Panc1 (cell line): ENCODE data around the gene PPFIA1. TPM values are rescaled to one million over a fixed set of nuclear protein-coding genes. Genes with fewer than 3 reads are reported as not detected.

ENCODE experiments used
- ATAC-seq: fragments of 200-7000 bp; cut with Tn5 transposase; 2 replicates; pipeline ENCODE4 v1.9.1; 2020; ENCODE audit warnings: mild to moderate bottlenecking, moderate library complexity
- BruUV-seq: library from RNA; stranded (reverse); fragments of 400-500 nt; replicated peaks from 2 replicates; lab custom pipeline; 2021; lab: Mats Ljungman, UMichigan
- CTCF ChIA-PET: fragments of 300-600 bp; sonication (Branson Sonifier 250); formaldehyde crosslinking; loops from one replicate; lab custom pipeline; 2022; ENCODE audit warnings: antibody characterized with exemption; lab: Charles Lee
- POLR2A ChIA-PET: fragments of 300-600 bp; sonication (Branson Sonifier 250); formaldehyde crosslinking; loops from one replicate; lab custom pipeline; 2022; ENCODE audit warnings: antibody characterized with exemption; lab: Charles Lee
- DNase-seq: peaks from one replicate; pipeline ENCODE4 v3.0.0-alpha.2; 2010; ENCODE audit warnings: low read depth, low spot score
- H3K27ac ChIP-seq: 2 replicates; pipeline ENCODE4 v1.5.1; 2011; ENCODE audit warnings: mild to moderate bottlenecking, low read length, inconsistent platforms
- H3K27me3 ChIP-seq: fragments of 200-500 bp; sonication (Bioruptor generic); 2 replicates; pipeline ENCODE4 v1.6.0; 2014; ENCODE audit warnings: low read length, inconsistent platforms; ENCODE audit not compliant: control insufficient read depth, insufficient read depth
- H3K36me3 ChIP-seq: fragments of 200-500 bp; sonication (Bioruptor generic); 2 replicates; pipeline ENCODE4 v1.5.1; 2014; ENCODE audit warnings: inconsistent platforms, mild to moderate bottlenecking, low read length, moderate library complexity; ENCODE audit not compliant: control insufficient read depth, insufficient read depth
- H3K4me1 ChIP-seq: 2 replicates; pipeline ENCODE4 v1.5.1; 2011; ENCODE audit warnings: inconsistent platforms, mild to moderate bottlenecking, low read length, moderate library complexity; ENCODE audit not compliant: control insufficient read depth, insufficient read depth
- H3K4me3 ChIP-seq, 2 experiments: 2 replicates each; pipeline ENCODE4 v1.5.1; 2011 to 2012; ENCODE audit warnings: low read depth in 2 of 2, low read length in 2 of 2, mild to moderate bottlenecking in 2 of 2, inconsistent platforms in 1 of 2, moderate library complexity in 1 of 2
- H3K9me3 ChIP-seq: fragments of 200-500 bp; sonication (Bioruptor generic); 2 replicates; pipeline ENCODE4 v1.5.1; 2014; ENCODE audit warnings: low read depth, mild to moderate bottlenecking, inconsistent platforms, low read length, moderate library complexity; ENCODE audit not compliant: control insufficient read depth, insufficient read depth
- CTCF ChIP-seq: fragments of 450-650 bp; IDR thresholded peaks from 2 replicates; pipeline ENCODE4 v1.5.1; 2017; ENCODE audit warnings: mild to moderate bottlenecking
- POLR2AphosphoS5 ChIP-seq: IDR thresholded peaks from 2 replicates; pipeline ENCODE4 v1.6.1; 2012; ENCODE audit warnings: mild to moderate bottlenecking, low read depth, low read length, moderate library complexity
- REST ChIP-seq, 2 experiments: IDR thresholded peaks; 2 replicates each; pipeline ENCODE4 v1.6.1; 2011 to 2012; ENCODE audit warnings: low read depth in 2 of 2, control low read depth in 1 of 2, low read length in 1 of 2, mild to moderate bottlenecking in 1 of 2, moderate library complexity in 1 of 2; ENCODE audit not compliant: insufficient read depth in 1 of 2
- SIN3A ChIP-seq: IDR thresholded peaks from 2 replicates; pipeline ENCODE4 v1.6.1; 2012; ENCODE audit warnings: low read depth, mild to moderate bottlenecking, low read length, moderate library complexity, borderline replicate concordance; ENCODE audit not compliant: insufficient read depth
- TCF7L2 ChIP-seq: IDR thresholded peaks from 2 replicates; pipeline ENCODE4 v1.6.1; 2011; ENCODE audit warnings: mild to moderate bottlenecking, low read depth, low read length, inconsistent platforms
- in situ Hi-C: cut with HindIII; loops from 2 replicates; pipeline ENCODE4 v1.10.0; 2016; ENCODE audit warnings: low sequenced_read_pairs, low pct_unique_long_range_greater_than_20kb
- intact Hi-C: fragments of 100-400 bp; cut with micrococcal nuclease; formaldehyde crosslinking; loops from one replicate; pipeline ENCODE4 v1.10.0; 2022; ENCODE audit not compliant: unreplicated experiment
- total RNA-seq: library from RNA; stranded (reverse); gene quantifications from one replicate; pipeline ENCODE4 v1.2.1, GENCODE V29; 2021; ENCODE audit not compliant: unreplicated experiment

Gene PPFIA1
- total RNA-seq, 1 experiment from 2014 or later = 101 TPM

GRCh38 chr11:70326833-70327232 lies 56.3 kb downstream of the PPFIA1 start:
- DNase-seq (no peak), ATAC-seq (no peak)
- POLR2A ChIA-PET = no interaction called here
- in situ Hi-C loops (no loop called here), intact Hi-C loops (no loop called here)
- H3K4me1 ChIP-seq = no peaks in the 10 kb centered on the region; the same call in 1 of the 2 replicates
- CTCF ChIA-PET = no interaction called here
- TSS peak; percentile 39 for BruUV-seq
- H3K27ac ChIP-seq = no peak overlapping the region
- TF ChIP-seq CTCF (no peak), SIN3A (no peak), TCF7L2 (no peak), POLR2AphosphoS5 (no peak), REST (IDR thresholded peaks at IDR 0.05; ENCODE audit: insufficient read depth in 1 of 2, low read depth in 2 of 2, low read length in 1 of 2) (no peak)
- no peaks in the 10 kb centered on the region for H3K27me3 ChIP-seq
- H3K9me3 ChIP-seq = no peaks in the 10 kb centered on the region
- peaks cover 17% of the 10 kb centered on the region for H3K36me3 ChIP-seq
- H3K4me3 ChIP-seq = no peak overlapping the region

- Histone ChIP-seq H3K4me3 (no peak overlapping the region), H3K9me3 (no peaks in the 10 kb centered on the region), H3K27me3 (no peaks in the 10 kb centered on the region), H3K27ac (no peak overlapping the region), H3K36me3 (peaks cover 20% of the 10 kb centered on the region), H3K4me1 (no peaks in the 10 kb centered on the region; the same call in 1 of the 2 replicates)
- in situ Hi-C loops = no loop called here
- TF ChIP-seq POLR2AphosphoS5 = no peak
- intact Hi-C loops = no loop called here
- ATAC-seq (no peak), DNase-seq (no peak)
- ChIA-PET CTCF (no interaction called here), POLR2A (no interaction called here)
- no TSS peak for BruUV-seq
Observed at GRCh38 chr11:70327717-70328116, 57.2 kb downstream of the PPFIA1 start.

- ChIA-PET CTCF (no interaction called here), POLR2A (no interaction called here)
- no TSS peak for BruUV-seq
- TF ChIP-seq SIN3A = no peak
- TF ChIP-seq CTCF = no peak
- no peak for TF ChIP-seq REST (IDR thresholded peaks at IDR 0.05; ENCODE audit: insufficient read depth in 1 of 2, low read depth in 2 of 2, low read length in 1 of 2)
- TF ChIP-seq POLR2AphosphoS5 = no peak
- no peak for TF ChIP-seq TCF7L2
- H3K4me1 ChIP-seq = no peaks in the 10 kb centered on the region; the same call in 1 of the 2 replicates
- no peak overlapping the region for H3K4me3 ChIP-seq
- no peak for DNase-seq
- no peak for ATAC-seq
- H3K36me3 ChIP-seq = peaks cover 22% of the 10 kb centered on the region
- in situ Hi-C loops = no loop called here
- H3K9me3 ChIP-seq = no peaks in the 10 kb centered on the region
- no peaks in the 10 kb centered on the region for H3K27me3 ChIP-seq
- no peak overlapping the region for H3K27ac ChIP-seq
- intact Hi-C loops = no loop called here
Observed at GRCh38 chr11:70328556-70328955, 58.1 kb downstream of the PPFIA1 start.
